GM21576 (cell line): Measurements from ENCODE around the gene SHC2.
A peak's percentile ranks its signal among the peaks of the same experiment; 100 is the strongest.

Experiments
- ATAC-seq: cut with Tn5 transposase; IDR thresholded peaks from one replicate; pipeline ENCODE4 v1.9.1; 2021; ENCODE audit warnings: mild to moderate bottlenecking, moderate library complexity; ENCODE audit not compliant: unreplicated experiment

SHC2 gene

DNA sequence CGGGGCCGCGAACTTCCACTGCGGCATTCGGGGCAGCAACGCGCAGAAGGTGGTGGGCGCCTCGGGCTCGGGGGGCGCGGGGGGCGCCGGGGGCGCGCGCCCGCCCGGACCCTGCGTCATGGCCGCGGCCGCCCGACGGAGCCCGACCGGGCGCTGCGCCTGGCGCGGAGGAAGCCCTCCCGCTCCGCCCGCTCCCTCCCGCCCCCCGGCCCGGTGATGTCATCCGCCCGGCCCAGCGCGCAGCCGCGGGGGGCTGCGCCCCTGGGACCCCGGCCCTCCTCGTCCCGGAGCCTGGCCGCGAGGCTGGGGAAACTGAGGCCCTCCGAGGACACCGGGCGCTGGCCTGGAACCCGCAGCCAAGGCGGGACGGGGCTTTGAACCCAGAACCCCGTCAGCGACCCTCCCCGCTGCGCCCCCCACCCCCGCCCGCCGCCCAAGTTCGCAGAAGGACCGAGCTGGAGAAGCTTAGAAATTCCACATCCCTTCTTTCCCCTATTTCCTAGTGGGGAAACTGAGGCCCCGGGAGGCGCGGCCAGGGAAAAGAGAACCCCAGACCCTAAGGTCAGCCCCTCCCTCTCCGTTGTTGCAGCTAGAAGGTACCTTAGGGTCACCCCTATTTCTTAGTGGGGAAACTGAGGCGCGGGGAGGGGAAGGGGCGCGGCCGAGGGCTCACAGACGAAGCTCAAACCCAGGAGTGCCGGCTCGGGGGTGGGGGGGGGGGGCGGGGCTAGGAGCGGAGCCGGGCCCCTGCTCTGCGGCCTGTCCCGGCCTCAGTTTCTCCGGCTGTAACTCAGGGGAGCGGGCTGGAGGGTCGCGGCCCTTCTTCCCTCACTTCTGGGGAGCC, at the start of gene SHC2:
TSS of gene SHC2 (minus strand) at position 157 of the 844 bp plus-strand sequence. CDS start at position 120, 37 bp downstream.
- ATAC-seq, result no peak

DNA sequence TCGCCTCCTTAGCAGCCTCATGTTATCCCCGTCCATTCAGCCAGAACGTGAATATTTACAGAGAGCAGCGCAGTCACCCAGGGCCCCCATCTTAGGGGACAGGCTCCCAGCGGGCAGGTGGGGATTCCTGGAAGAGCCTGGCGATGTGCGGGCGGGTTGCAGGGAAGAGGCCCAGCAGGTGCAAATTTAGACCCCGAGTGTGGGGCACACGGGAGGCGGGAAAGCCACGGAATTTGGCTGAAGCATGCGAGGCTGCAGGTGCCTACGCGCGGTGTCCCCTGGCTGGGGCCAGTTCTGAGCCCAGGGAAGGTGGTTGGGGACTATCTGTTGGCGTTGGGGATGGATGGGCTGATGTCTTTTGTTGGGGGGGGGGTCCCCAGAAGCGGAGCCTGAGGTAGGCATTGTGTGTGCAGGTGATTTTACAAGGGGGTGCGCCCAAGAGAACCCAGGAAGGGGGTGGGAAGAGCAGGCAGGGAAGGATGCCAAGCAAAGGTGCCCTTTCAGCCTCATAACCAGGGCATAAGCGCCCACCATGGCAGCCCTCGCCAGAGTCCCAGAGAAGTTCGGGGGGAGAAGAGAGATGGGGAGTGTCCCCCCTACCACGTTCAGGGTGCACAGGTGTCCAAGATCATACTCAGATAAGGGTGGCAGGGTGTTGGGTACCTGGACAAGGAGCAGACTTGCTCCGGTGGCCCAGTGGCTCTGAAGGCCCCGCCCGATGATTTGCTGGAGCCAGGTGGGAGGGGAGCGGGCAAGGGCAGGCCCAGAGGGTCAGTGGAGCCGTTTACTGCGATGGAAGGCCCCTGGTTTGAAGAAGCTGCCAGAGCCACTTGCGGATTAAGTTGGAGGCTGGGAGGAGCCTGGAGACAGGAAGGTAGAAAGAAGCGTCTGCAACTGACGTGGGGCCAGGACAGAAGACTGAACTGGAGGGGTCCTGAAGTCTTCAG, 47.6 kb upstream of the SHC2 start:
- no peak for ATAC-seq

DNA sequence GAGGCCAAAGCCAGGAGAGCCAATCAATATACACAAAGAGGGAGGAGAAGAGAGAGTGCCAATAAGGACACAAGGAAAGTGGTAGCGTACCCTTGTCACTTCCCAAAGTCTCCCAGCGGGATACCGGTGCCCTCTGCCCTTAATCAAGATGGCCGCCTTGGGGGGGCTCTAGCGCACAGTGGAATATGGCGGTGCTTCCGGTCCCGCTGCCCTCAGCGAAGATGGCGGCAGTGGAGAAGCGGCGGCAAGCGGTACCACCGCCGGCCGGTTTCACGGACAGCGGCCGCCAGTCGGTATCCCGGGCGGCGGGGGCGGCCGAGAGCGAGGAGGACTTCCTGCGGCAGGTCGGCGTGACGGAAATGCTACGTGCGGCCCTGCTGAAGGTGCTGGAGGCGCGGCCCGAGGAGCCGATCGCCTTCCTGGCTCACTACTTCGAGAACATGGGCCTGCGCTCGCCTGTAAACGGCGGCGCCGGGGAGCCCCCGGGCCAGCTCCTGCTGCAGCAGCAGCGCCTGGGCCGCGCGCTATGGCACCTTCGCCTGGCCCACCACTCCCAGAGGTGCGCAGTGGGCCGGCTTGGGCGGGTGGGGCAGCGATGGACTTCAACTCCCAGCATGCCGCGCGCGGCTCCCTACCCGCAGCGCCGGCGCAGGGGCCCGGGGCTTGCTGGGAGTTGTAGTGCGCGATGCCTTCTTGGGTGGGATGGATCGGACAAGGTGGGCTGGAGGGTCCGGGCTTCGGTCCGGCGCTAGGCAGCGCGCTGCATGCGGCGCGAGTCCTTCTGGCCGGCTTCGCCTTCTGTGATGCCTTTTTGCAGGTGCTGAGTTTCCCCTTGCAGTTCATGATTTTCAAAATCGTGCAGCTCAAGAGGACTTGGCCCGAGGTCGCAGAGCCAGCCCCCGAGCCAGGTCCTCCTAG, 46.7 kb upstream of the SHC2 start, which contains the start of gene TPGS1:
TSS of gene TPGS1 (plus strand) at position 212 of the 918 bp plus-strand sequence. CDS start at position 222, 10 bp downstream.
- ATAC-seq, result peak; percentile 55

- peak; percentile 65 for ATAC-seq
Observed at GRCh38 chr19:506404-507285, 45.8 kb upstream of the SHC2 start.

GRCh38 chr19:504616-505015, 43.8 kb upstream of the SHC2 start:
- no peak for ATAC-seq

GRCh38 chr19:501646-502045, 40.8 kb upstream of the SHC2 start:
- no peak for ATAC-seq

- no peak for ATAC-seq
Observed at GRCh38 chr19:498977-499623, 38.3 kb upstream of the SHC2 start.

- ATAC-seq, result no peak
Observed at GRCh38 chr19:498511-498891, 37.7 kb upstream of the SHC2 start.

DNA sequence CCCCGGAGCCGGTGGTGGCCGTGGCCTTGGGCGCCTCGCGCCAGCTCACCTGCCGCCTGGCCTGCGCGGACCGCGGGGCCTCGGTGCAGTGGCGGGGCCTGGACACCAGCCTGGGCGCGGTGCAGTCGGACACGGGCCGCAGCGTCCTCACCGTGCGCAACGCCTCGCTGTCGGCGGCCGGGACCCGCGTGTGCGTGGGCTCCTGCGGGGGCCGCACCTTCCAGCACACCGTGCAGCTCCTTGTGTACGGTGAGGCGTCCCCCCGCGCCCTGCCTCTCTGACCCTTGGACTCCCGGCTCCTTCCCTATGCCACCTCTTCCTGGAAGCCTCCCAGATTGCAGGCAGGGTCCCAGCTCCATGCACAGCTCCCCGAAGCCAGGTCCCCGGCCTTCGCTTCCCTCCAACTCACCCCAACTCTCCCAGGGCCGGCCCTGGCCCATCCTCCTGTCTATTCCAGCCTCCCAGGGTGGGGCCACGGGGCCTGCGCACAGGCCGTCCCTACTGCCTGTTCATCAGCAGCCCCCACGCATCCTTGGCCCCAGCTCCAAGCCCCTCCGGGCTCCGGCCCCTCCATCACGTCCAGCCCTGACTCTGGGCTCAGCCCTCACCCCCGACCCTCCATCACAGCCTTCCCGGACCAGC, 37.2 kb upstream of the SHC2 start:
- no peak for ATAC-seq

- ATAC-seq, result no peak
Observed at GRCh38 chr19:497491-497868, 36.6 kb upstream of the SHC2 start.

DNA sequence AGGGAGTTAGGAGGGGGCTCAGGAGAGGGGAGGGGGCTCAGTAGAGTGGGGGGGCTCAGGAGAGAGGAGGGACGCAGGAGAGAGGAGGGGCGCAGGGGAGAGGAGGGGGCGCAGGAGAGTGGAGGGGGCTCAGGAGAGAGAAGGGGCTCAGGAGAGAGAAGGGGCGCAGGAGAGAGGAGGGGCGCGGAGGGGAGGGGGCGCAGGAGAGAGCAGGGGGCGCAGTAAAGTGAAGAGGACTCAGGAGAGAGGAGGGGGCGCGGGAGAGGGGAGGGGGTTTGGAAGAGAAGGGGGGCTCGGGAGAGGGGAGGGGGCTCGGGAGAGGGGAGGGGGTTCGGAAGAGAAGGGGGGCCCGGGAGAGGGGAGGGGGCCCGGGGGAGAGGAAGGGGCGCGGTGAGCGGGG, 36.2 kb upstream of the SHC2 start:
- no peak for ATAC-seq

GRCh38 chr19:496112-496665, 35.4 kb upstream of the SHC2 start, which contains the start of gene MADCAM1:
Gene MADCAM1 (plus strand): TSS chr19:496486. CDS start chr19:496500, 14 bp downstream.
- ATAC-seq, result no peak

GRCh38 chr19:495402-496111, 34.7 kb upstream of the SHC2 start:
- ATAC-seq, result no peak

- ATAC-seq, result no peak
Observed at GRCh38 chr19:495081-495401, 34.2 kb upstream of the SHC2 start.

DNA sequence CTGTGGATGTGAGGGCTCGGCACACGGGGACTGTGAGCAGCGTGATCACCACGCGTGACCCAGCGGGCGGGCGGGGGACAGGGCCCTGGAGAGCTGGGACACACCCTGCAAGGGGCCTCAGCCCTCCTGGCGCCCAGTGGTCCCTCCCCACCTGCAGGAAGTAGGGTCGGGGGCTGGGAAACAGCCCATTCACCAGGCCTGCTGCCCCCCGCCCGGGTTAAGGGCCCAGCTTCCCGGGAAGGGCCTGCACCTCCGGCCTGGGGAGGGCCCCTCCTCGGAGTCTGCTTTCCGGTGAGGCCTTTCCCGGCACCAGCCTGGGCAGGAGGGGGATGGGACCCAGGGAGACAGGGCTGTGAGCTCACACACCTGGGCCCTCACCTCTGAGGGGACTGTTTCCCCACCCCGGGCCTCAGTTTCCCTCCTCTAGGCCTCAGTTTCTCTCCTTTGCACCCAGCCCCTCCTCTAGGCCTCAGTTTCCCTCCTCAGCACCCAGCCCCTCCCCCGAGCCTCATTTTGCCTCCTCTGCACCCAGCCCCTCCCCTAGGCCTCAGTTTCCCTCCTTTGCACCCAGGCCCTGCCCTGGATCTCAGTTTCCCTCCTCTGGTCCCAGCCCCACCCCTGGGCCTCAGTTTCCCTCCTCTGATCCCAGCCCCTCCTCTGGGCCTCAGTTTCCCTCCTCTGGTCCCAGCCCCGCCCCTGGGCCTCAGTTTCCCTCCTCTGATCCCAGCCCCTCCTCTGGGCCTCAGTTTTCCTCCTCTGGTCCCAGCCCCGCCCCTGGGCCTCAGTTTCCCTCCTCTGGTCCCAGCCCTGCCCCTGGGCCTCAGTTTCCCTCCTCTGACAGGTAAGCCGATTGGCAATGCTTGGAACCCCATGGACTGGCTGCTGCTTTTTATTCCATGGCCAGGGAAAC, 33.6 kb upstream of the SHC2 start:
- no peak for ATAC-seq

GRCh38 chr19:493391-494170, 32.7 kb upstream of the SHC2 start:
- ATAC-seq, result no peak
